DMS53 (cell line): Measurements from ENCODE around the gene SOSTDC1.
"Not testable (repeated sequence)": the region's sequence is repeated elsewhere in the genome, so short reads cannot be mapped to it uniquely, and the experiment has no call there.

Source experiments
- DNase-seq: peaks from one replicate; lab custom pipeline; 2025; lab: John Stamatoyannopoulos, UW

Gene SOSTDC1

DNA sequence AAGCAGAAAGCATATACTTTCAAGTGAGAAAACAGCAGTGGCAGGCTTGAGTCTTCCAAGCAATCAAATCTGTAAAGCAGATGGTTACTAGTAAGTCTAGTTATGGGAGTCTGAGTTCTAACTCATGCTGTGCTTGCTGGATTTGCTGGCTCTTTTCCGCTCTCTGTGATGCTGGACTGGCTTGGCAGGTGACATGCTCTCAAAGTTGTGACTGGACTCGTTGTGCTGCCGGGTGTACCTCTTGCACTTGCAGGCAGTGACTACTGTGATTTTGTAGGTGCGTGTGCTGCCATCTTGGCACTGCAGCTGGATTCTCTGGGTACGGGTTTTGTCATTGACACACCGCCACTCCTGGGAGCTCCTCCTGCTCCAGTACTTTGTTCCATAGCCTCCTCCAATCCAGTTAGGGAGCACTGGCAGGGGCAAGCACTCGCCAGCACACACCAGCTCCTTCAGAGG is 3.1 kb downstream of the SOSTDC1 start:
- DNase-seq, result no peak

GRCh38 chr7:16460789-16461493 is 4.6 kb downstream of the SOSTDC1 start:
- no peak for DNase-seq

DNA sequence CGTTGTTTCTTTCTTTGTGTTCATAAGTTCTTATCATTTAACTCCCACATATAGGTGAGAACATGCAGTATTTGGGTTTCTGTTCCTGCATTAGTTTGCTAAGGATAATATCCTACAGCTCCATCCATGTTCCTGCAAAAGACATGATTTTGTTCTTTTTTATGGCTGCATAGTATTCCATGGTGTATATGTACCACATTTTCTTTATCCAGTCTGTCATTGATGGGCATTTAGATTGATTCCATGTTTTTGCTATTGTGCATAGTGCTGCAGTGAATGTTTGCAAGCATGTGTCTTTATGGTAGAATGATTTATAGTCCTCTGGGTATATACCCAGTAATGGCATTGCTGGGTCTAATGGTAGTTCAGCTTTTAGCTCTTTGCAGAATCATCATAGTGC is 9.2 kb downstream of the SOSTDC1 start:
- DNase-seq, result not testable (repeated sequence)

DNA sequence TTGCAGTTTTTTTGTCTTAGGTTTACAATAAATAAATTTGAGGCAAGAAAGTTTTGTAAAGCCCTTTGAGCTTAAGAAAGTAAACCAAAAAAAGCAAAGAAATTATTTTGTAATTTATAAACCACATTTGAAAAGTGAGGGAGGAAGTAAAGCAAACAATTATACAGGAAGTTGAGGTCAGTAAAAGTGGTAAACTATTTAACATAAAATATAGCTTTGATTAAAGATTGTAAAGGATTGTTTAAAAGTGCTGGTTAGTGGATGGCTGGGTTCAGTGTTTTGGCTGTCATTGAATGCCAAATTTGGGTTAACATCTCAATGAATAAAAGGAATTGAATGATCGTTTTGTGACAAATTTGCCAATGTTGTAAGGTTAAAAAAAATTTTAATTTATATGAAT is 9.9 kb downstream of the SOSTDC1 start:
- no peak for DNase-seq

DNA sequence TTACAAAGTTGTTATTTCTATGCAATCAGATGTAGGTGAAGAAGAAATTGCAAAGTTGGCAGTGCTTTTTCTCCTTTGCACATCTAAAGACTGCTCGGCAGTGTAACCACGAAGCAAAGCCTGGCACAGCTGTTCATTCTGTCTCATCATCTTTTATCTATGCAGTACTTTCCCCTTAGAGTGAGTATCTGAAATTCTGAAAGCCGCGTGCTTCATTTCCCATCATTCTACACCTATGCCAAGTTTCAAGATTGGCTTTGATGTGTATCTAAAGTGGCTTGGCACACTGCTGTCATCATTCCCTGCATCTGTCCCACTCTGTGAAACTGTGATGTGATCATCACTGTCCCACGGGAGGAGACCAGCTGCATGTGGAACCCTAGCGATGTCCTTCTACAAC is 15.2 kb downstream of the SOSTDC1 start:
- DNase-seq, result no peak

- DNase-seq, result no peak
Measured at GRCh38 chr7:16447876-16448275, 17.7 kb downstream of the SOSTDC1 start.

DNA sequence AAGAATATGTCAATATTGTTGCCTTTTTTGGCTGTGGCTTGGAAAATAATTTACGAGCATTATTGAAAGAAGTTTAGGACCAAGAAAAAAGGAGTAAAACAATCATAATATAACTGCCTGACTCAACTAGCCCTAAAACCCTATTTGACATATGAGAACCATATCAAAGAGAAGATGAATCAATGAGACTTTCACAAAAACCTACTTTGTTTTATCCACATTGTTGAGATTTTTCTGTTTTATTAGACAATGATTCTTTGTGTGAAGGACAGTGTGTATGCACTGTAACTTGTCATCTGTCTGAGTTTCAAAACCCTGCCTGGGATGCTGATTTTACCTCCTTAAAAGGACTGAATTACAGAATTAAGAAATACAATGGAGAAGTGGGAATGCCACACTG is 19.0 kb downstream of the SOSTDC1 start:
- DNase-seq, result no peak

DNA sequence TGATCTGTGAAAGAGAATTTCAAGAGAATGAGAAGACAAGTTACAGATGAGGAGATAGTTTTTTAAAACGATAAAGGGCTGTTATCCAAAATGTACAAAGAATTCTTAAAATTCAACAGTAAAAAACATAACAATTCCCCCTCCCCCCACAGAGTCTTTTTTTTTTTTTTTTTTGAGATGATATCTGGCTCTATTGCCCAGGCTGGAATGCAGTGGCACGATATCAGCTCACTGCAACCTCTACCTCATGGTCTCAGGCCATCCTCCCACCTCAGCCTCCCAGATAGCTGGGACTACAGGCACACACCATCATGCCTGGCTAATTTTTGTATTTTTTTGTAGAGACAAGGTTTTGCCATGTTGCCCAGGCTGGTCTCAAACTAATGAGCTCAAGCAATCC is 21.7 kb downstream of the SOSTDC1 start:
- DNase-seq, result not testable (repeated sequence)

- peak; percentile 67 for DNase-seq
Measured at GRCh38 chr7:16438988-16439387, 26.6 kb downstream of the SOSTDC1 start.

- no peak for DNase-seq
Measured at GRCh38 chr7:16436306-16436705, 29.2 kb downstream of the SOSTDC1 start.

- DNase-seq, result no peak
Measured at GRCh38 chr7:16433568-16434122, 31.9 kb downstream of the SOSTDC1 start.

- no peak for DNase-seq
Measured at GRCh38 chr7:16432425-16432731, 33.2 kb downstream of the SOSTDC1 start.

- DNase-seq, result peak; percentile 84
Measured at GRCh38 chr7:16431646-16432424, 33.7 kb downstream of the SOSTDC1 start.

- no peak for DNase-seq
Measured at GRCh38 chr7:16430133-16430532, 35.4 kb downstream of the SOSTDC1 start.

DNA sequence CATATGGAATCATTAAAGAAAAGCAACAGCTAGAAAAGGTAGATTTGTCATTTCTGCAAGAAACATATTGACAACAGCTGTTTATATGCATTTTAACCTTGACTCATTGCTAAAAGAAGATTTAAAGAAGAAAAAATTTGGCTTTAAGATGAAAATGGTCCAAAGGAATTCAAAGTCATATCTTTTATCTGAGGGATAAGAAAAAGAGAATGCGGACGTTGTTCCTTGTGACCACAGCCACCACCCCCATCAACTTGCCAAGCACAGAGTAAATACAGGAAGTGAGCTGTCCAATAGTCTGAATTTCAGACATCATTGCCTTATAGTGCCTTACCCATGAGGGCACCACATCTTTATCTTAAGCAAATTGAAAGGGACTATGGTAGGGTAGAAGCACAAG is 36.9 kb downstream of the SOSTDC1 start:
- DNase-seq, result no peak

GRCh38 chr7:16428182-16428581 is 37.4 kb downstream of the SOSTDC1 start:
- DNase-seq, result no peak

DNA sequence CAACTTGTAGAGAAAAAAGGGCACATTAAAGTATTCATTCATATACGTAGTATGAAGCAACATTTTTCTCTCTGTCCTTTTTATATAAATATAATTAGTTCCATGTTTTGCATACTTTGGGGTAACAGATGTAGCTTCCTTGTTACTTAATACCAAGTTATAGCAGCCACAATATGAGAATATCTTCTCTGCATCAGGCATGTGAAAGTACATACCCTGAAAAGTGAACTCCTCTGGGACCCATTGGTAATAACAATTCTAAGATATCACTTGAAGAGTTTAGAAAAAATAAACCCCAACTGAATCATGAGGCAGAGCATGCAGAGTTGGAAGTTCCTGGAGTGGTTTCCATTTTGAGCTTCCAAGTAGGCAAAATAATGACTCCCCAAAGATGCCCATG is 41.8 kb downstream of the SOSTDC1 start:
- no peak for DNase-seq

GRCh38 chr7:16422917-16423316 is 42.6 kb downstream of the SOSTDC1 start:
- DNase-seq, result peak; percentile 20

DNA sequence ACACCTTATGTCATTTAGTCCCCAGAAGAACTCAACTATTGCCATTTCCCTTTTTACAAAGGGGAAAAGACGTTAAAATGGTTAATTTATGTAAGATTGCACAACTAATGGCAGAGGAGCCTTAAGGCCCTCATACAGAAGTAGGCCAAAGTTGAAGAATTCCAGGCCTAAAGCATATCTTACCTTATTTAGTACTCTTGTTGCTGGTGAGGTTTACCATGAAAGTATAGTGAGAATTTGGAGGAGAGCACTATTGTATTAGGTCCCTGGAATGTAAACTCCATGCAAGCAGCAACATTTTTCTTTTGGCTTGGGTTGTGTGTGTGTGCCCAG is 43.5 kb downstream of the SOSTDC1 start:
- DNase-seq, result peak; percentile 26

GRCh38 chr7:16421333-16422102 is 44.0 kb downstream of the SOSTDC1 start, which contains the start of gene CRPPA:
TSS of gene CRPPA (minus strand) at chr7:16421538. CDS start at chr7:16421322, 216 bp downstream.
- DNase-seq, result peak; percentile 72

GRCh38 chr7:16420649-16421332 is 44.7 kb downstream of the SOSTDC1 start:
- peak; percentile 94 for DNase-seq

- no peak for DNase-seq
Measured at GRCh38 chr7:16420329-16420648, 45.2 kb downstream of the SOSTDC1 start.
